22Rv1 (cell line): ENCODE measurements around the gene CFAP99.
"Not testable (repeated sequence)": the region's sequence is repeated elsewhere in the genome, so short reads cannot be mapped to it uniquely, and the experiment has no call there.

Experiments
- H3K27ac ChIP-seq: fragments of 450-650 bp; 2 replicates; pipeline ENCODE4 v1.5.1; 2017
- ZFX ChIP-seq: fragments of 450-650 bp; IDR thresholded peaks from 2 replicates; pipeline ENCODE4 v1.6.1; 2017; ENCODE audit warnings: antibody characterized with exemption, borderline replicate concordance
- TF ChIP-seq, protein P1 (sequence below): fragments of 450-650 bp; IDR thresholded peaks from 2 replicates; pipeline ENCODE4 v1.5.1; 2017; ENCODE audit warnings: mild to moderate bottlenecking

The CFAP99 gene

DNA sequence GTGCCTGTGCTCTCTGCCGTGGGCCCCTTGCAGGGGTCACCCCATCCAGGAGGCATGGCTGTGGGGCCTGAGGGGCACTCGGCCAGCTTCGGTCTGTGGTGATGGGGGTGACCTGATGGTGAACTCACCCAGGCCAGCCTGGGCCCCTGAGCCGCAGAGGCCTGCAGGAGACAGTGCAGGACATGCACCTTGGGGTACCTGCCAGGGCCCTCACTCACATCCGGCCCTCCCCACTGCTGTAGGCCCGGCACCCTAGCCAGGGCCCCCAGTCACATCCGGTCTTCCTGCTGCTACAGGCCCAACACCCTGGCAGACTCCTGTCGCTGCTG is 7.3 kb downstream of the CFAP99 start:
- TF ChIP-seq, protein P1, sequence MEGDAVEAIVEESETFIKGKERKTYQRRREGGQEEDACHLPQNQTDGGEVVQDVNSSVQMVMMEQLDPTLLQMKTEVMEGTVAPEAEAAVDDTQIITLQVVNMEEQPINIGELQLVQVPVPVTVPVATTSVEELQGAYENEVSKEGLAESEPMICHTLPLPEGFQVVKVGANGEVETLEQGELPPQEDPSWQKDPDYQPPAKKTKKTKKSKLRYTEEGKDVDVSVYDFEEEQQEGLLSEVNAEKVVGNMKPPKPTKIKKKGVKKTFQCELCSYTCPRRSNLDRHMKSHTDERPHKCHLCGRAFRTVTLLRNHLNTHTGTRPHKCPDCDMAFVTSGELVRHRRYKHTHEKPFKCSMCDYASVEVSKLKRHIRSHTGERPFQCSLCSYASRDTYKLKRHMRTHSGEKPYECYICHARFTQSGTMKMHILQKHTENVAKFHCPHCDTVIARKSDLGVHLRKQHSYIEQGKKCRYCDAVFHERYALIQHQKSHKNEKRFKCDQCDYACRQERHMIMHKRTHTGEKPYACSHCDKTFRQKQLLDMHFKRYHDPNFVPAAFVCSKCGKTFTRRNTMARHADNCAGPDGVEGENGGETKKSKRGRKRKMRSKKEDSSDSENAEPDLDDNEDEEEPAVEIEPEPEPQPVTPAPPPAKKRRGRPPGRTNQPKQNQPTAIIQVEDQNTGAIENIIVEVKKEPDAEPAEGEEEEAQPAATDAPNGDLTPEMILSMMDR = no peak
- no peak for TF ChIP-seq ZFX

DNA sequence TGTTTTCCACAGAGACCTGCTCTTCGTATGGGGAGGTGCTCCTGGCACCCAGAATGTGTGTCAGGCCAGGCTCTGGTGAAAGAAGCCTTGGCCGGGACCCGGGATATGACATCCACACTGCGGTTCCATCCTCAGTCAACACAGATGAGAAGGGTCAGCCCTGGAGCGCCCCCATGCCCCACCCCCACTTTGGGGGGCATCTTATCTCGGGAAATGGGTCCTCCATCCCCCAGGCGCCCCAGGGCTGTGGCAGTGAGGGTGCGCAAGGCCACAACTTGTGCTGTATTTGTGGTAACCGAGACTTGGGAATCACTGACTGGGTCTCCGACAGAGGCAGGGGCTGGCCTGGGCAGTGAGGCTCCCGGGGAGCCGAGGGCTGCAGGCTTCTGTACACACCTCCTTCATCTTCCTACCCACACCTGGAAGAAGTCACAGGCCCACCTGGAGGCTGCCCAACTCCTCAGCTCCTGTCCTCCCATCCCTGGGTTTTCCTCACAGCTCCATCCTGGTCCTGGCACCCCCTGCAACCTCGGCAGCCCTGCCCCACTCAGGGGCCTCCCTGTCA is 8.0 kb downstream of the CFAP99 start:
- TF ChIP-seq, protein P1 = no peak
- no peak for TF ChIP-seq ZFX

More for the DNA sequence above, 7.3 kb downstream of the CFAP99 start:
- H3K27ac ChIP-seq = no peak overlapping the region

DNA sequence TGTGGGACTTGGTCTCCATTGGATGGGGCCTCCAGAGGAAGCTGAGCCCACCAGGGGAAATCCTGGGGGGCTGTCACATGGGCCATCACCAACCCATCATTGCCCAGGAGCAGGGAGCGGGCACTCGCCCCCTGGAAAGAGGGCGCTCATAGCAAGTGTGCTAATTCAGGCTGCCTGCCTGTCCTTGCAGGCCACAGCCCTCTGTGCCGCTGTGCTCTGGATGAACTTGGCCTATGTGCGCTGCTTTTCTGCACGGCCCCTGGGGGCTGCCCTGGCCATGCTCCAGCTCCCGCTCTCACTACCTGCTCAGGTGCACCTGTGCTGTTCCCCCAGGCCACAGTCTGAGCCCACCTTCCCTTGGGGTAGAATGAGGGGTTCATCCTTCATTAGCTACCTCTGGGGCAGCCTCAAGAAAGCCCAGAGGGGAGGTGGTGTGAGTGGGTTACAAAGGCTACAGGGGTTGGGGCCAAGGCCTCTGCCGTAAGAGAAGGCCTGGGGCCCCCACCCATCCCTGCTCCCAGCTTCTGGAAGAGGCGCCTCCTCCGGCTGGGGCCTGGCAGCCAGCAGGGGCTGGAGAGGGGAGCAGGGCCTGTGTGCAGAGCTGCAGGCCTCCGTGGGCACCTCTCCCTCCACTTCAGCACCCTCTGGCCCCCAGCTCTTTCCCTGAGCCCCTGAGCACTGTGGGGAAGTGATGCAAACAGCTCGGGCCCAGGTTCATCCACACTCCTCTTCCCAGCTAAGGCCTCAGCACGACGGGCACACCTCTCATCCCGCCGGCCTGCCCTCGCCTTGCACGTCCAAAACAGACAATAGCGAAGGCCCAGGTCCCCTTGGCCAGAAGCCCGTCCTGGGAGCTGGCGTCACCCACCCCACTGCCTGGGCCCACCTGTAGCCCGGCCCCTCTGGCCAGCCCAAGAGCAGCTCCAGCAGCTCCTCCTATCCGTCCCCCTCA is 8.9 kb downstream of the CFAP99 start:
- H3K27ac ChIP-seq = no peak overlapping the region
- TF ChIP-seq ZFX = no peak
- TF ChIP-seq, protein P1 = no peak

More for the DNA sequence above, 8.0 kb downstream of the CFAP99 start:
- H3K27ac ChIP-seq = no peak overlapping the region

DNA sequence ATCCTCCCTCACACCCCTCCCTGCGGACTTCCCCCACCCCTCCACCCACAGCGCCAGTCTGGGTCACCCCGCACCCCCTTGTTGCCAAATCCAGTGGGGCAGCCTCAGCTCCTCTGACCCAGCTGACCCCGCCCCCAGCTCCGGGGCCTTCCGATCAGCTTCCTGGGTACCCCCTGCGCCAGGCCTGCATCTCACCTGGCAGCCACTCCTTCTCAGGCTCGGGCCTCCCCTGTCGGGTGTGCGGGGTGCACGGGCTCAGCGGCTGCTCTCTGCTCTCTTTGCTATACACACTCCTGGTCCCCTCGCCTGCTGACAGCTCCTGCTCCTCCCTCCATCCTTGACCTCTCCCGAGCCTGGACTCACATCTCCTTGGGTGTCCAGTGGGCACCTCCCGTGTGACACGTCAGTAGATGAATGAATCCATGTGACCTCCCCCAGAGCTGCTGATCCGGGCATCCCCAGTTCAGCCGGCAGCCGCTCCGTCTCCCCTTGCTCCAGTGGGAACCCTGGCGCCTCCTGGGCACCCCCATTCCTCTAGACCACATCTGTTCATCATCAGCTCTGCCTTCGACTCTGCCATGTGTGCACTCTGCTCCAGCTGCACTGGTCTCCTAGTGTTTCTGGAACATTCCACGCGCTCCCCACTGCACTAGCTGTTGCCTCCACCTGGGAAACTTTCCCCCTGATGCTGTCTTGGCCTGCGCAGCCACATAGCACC is 9.9 kb downstream of the CFAP99 start:
- H3K27ac ChIP-seq = no peak overlapping the region
- no peak for TF ChIP-seq ZFX
- TF ChIP-seq, protein P1 = no peak

DNA sequence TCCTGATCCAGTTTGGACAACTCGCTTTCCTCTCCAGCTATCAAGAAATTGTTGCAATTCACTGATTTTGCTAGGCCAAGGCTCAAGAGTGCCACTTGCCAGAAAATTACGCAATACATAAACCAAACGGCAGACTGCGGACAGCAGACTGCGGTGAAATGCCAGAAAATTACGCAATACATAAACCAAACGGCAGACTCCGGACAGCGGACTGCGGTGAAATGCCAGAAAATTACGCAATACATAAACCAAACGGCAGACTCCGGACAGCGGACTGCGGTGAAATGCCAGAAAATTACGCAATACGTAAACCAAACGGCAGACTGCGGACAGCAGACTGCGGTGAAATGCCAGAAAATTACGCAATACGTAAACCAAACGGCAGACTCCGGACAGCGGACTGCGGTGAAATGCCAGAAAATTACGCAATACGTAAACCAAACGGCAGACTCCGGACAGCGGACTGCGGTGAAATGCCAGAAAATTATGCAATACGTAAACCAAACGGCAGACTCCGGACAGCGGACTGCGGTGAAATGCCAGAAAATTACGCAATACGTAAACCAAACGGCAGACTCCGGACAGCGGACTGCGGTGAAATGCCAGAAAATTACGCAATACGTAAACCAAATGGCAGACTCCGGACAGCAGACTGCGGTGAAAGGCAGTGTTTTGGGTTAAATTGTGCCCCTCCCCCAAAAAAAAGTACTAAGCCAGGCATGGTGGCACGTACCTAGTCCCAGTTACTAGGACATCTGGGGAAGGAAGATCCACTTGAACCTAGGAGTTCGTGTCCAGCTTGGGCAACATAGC is 11.4 kb downstream of the CFAP99 start:
- not testable (repeated sequence) for H3K27ac ChIP-seq

DNA sequence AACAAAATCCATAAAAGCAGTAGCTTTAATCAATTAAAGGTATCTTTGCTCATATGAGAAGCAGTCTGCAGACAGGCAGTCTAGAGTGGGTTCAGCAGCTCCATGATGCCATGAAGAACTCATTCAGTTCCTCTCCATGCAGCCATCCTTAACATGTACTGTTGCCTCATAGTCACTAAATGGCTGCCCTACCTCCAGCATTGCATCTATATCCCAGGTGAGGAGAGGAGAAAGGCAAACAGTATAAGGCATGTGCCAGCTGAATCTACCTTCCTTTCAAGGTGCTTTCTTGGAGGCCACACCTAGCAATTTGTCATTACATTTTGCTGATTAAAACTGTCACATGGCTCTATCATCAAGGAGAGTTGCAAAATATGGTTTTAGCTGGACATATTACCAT is 13.2 kb downstream of the CFAP99 start:
- no peak overlapping the region for H3K27ac ChIP-seq
- no peak for TF ChIP-seq ZFX
- TF ChIP-seq, protein P1 = no peak

DNA sequence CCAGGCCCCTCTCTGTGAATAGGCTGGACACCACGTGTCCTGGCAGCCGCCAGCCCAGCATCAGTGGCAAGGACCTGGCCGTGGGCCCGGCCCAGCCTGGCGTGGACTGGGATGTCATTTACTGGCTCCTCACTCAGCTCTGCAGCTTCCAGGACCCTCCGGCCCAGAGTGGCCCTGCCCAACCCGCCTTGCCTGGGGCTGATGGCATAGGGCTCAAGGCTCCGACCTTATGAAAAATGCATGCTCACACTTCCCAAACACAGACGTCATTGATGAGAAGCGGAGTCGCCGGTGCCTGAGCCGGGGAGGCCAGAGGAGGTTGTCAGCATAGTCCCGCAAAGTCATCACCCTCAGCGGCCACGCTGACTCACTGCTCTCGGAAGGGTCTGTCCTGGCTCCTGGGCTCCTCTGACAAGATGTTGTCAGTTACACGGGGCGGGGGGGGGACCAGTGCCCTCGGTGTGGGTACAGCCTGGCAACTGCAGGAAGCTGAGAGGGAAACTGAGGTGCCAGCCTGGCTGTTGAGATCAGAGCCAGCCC is 14.3 kb downstream of the CFAP99 start:
- TF ChIP-seq, protein P1 = no peak
- TF ChIP-seq ZFX = no peak
- no peak overlapping the region for H3K27ac ChIP-seq
